Measurements from ENCODE around the gene SHISA9. TPM values are rescaled to one million over a fixed set of nuclear protein-coding genes. Genes with fewer than 3 reads are reported as not detected.

Gene SHISA9
- total and polyA plus RNA-seq, 3 donors from 2014 or later = 0.46 to 1.0 (median 0.68) TPM

DNA sequence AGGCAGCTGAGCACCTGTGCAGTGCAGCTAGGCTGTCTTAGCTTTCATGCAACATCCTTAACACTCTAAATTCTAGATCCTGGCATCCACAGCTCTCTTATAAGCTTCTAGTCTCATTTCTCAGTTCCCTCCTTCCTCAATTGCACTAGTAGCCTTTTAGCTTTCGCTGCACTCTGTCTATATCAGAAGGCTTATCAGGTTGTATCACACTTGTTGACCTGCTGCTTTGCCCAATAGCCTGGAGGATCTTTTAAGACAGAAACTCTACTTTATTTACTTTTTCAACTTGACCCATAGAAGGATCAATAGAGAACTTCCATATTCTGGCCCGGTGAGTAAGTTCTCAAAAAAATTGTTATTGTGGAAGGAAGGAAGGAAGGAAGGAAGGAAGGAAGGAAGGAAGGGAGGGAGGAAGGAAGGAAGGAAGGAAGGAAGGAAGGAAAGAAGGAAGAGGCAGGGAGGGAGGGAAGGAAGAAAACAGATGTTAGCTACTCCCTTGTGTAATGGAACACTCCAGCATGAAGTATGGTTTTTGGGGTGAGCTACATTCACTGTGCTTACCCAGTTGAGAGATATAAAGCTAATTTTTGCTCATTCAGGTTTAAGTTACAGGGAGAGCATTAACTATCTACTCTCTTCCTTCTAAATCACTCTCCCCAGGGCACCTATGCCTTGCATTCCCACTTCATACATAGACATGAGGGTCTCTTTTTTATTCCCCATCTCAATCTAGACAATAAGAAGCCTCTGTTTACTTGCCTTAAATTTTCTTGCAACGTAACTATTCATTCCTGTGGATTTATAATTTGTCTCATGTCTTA, 361.1 kb downstream of the SHISA9 start:
- Histone ChIP-seq H3K4me3 (no peak overlapping the region), H3K27me3 (no peaks in the 10 kb centered on the region), H3K9me3 (no peaks in the 10 kb centered on the region), H3K27ac (no peak overlapping the region), H3K36me3 (ENCODE audit: low read depth, missing control alignments) (no peaks in the 10 kb centered on the region), H3K4me1 (no peaks in the 10 kb centered on the region)
- TF ChIP-seq, protein P1, sequence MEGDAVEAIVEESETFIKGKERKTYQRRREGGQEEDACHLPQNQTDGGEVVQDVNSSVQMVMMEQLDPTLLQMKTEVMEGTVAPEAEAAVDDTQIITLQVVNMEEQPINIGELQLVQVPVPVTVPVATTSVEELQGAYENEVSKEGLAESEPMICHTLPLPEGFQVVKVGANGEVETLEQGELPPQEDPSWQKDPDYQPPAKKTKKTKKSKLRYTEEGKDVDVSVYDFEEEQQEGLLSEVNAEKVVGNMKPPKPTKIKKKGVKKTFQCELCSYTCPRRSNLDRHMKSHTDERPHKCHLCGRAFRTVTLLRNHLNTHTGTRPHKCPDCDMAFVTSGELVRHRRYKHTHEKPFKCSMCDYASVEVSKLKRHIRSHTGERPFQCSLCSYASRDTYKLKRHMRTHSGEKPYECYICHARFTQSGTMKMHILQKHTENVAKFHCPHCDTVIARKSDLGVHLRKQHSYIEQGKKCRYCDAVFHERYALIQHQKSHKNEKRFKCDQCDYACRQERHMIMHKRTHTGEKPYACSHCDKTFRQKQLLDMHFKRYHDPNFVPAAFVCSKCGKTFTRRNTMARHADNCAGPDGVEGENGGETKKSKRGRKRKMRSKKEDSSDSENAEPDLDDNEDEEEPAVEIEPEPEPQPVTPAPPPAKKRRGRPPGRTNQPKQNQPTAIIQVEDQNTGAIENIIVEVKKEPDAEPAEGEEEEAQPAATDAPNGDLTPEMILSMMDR (IDR thresholded peaks at IDR 0.05) = no peak
- no peak for TF ChIP-seq POLR2A (IDR thresholded peaks at IDR 0.05)
- intact Hi-C loops (cut with DNase I; ENCODE audit: low total_unique reads) = no loop called here
- 69 to 77% methylated on average over 3 of the region's 3 CpGs for WGBS, 2 donors
- no peak for DNase-seq

DNA sequence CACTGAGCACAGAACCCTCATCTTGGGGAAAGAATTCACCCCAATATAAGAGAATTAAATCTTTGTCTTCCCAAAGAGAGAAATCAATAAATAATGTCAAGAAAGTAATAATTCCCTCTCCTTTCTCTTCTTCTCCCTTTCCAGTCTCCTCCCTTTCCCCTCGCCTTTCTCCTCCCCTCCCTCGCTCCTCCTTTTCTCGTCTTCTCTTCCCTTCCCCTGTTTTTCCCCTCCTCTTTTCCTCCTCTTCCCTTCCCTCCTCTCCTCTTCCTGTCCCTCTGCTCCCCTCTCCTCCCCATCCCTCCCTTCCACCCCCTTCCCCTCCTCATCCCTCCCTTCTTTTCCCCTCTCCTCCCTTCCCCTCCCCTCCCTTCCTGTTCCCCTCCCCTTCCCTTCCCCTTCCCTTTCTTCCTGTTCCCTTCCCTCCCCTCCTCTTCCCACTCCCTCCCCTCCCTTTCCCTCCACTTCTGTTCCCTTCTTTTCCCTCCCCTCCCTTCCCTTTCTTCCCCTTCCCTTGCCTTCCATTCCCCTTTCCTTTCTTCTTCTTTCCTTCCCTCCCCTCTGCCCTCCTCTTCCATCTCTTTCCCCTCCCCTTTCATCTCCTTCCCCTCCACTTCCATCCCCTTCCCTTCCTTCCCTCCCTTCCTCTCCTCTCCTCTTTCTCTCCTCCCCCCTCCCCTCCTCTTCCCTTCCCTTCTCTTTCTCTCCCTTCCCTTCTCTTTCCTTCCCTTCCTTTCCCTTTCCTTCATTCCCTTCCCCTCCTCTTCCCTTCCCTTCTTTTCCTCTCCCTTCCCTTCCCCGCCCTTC, 363.6 kb downstream of the SHISA9 start:
- no peaks in the 10 kb centered on the region for H3K36me3 ChIP-seq (ENCODE audit: low read depth, missing control alignments)
- intact Hi-C loops (cut with DNase I; ENCODE audit: low total_unique reads) = no loop called here
- no peak overlapping the region for H3K27ac ChIP-seq
- TF ChIP-seq, protein P1 (IDR thresholded peaks at IDR 0.05) = no peak
- TF ChIP-seq POLR2A (IDR thresholded peaks at IDR 0.05) = no peak
- H3K4me3 ChIP-seq = no peak overlapping the region
- H3K27me3 ChIP-seq = no peaks in the 10 kb centered on the region
- H3K4me1 ChIP-seq = no peaks in the 10 kb centered on the region
- WGBS, 2 donors = 83 to 84% methylated on average over 4 of the region's 4 CpGs
- DNase-seq = no peak
- no peaks in the 10 kb centered on the region for H3K9me3 ChIP-seq

DNA sequence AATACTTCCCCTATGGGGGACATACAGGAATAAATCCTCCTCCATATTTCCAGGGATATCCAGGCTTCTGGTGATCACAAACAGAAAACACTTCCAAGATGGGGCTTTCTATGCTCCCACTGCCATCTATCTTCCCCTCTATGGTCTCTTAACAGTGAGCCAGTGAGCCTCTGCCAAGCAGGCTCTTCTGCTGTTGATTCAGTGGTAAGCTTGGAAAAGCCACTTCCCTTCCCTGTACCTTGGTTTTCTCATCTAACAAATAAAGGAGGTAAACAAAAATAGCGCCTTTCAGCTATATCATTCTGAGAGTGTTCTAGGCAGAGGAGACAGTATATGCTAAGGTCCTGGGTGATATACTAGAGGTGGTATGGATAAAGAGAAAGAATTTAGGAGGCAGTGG, 368.0 kb downstream of the SHISA9 start:
- no peaks in the 10 kb centered on the region for H3K9me3 ChIP-seq
- H3K27ac ChIP-seq = no peak overlapping the region
- no peak overlapping the region for H3K4me3 ChIP-seq
- H3K27me3 ChIP-seq = no peaks in the 10 kb centered on the region
- 100% methylated on average over 1 of the region's 1 CpG for WGBS, 2 donors
- no peaks in the 10 kb centered on the region for H3K4me1 ChIP-seq
- H3K36me3 ChIP-seq (ENCODE audit: low read depth, missing control alignments) = no peaks in the 10 kb centered on the region
- DNase-seq = no peak
- no peak for TF ChIP-seq POLR2A (IDR thresholded peaks at IDR 0.05)
- TF ChIP-seq, protein P1 (IDR thresholded peaks at IDR 0.05) = no peak
- intact Hi-C loops (cut with DNase I; ENCODE audit: low total_unique reads) = no loop called here

DNA sequence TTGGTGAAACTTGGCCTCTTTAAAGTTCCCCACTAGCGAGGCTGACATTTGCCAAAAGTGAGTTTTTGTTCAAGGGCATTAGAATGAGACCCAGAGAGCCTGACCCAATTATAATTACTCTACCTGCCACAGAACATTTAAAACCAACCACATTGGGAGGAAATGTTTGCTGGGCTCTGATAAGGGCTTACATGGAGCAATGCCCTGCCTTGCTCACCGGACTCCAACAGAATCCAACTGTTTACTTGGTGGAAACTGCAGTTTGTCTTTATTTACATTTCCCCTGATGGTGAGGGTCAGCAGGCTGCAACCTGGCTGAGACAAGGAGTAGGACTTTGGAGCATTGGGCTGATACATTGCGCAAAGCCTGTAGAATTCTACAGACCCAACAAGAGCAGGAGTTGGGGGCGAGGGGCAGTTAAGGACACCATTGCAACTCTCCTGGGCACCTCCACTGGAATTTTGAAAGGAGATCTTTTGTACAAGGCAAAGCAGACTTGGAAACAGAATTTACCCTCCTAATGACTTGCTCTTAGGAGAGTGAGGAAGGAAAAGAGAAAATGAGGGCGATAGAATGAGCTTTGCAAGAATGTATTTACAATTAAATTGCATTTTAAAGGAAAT, 368.6 kb downstream of the SHISA9 start:
- no peak overlapping the region for H3K27ac ChIP-seq
- 70 to 81% methylated on average over 5 of the region's 5 CpGs for WGBS, 2 donors
- H3K36me3 ChIP-seq (ENCODE audit: low read depth, missing control alignments) = no peaks in the 10 kb centered on the region
- no peaks in the 10 kb centered on the region for H3K4me1 ChIP-seq
- no peak overlapping the region for H3K4me3 ChIP-seq
- H3K9me3 ChIP-seq = no peaks in the 10 kb centered on the region
- TF ChIP-seq, protein P1 (IDR thresholded peaks at IDR 0.05) = no peak
- no peak for TF ChIP-seq POLR2A (IDR thresholded peaks at IDR 0.05)
- intact Hi-C loops (cut with DNase I; ENCODE audit: low total_unique reads) = no loop called here
- no peak for DNase-seq
- H3K27me3 ChIP-seq = no peaks in the 10 kb centered on the region
